HG03064 (cell line): ENCODE measurements around the gene RHOBTB3.
"Not testable (repeated sequence)": the region's sequence is repeated elsewhere in the genome, so short reads cannot be mapped to it uniquely, and the experiment has no call there.

Experiments used
- ATAC-seq: cut with Tn5 transposase; IDR thresholded peaks from one replicate; pipeline ENCODE4 v1.9.1; 2021; ENCODE audit warnings: low read depth; ENCODE audit not compliant: unreplicated experiment

The RHOBTB3 gene

GRCh38 chr5:95797301-95797700 lies 66.2 kb downstream of the RHOBTB3 start:
- ATAC-seq: no peak

GRCh38 chr5:95798048-95798447 lies 66.9 kb downstream of the RHOBTB3 start:
- ATAC-seq: no peak

DNA sequence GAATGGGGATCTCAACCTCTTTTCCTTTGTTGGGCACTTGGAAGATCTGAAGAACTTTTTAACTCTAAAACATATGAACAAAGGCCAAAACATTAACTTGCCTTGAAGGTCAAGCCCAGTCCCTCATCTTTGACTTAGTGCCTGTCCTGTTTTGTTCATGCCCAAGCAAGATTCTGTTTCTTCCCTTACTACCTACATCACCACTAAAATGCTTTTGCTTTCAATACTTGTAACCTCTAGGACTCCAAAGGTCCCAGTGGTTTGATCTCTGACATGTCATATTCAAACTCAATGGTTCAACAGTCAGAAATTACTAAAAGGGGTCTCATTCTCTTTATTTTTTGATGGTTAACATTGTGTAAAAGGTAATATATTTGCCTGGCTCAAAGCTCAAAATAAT lies 67.4 kb downstream of the RHOBTB3 start:
- ATAC-seq: no peak

GRCh38 chr5:95799191-95799835 lies 68.2 kb downstream of the RHOBTB3 start:
- no peak for ATAC-seq

DNA sequence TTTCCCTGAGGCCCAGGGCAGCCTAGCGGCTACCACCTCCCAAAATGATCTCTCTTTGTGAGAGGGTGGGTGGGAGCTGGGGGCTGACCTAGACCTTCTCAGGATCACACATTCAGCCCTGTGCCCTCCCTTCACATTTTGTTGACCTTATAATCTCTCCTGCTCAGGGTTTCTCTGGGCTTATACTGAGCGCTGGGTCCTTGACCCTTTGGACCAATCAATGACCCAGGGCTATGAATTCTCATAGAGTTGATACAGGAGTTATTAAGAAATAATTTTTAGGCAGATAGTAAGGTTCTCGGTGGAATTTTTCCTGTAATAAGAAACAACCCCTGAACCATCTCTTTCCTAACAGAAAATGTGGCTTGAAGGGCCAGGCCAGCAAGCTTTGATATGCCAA lies 69.4 kb downstream of the RHOBTB3 start:
- ATAC-seq: no peak

DNA sequence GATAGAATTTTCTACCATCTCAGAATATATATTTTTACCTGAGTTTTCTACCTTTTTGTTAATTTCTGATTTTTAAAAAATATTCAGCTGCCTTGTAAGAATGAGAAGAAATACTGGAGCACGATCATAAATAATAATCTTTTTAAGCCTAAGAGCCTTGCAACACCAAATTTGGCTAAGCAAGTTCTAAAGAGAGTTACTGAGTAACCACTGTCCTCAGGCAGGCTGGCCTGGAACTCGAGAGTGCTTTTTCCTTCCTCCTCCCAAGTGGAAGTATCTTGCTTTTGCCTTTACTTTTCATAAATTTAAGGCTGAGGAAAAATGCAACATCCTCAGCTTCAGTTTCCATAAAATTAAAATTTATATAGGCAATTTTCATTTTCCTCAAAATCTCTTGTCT lies 70.4 kb downstream of the RHOBTB3 start:
- ATAC-seq: no peak

DNA sequence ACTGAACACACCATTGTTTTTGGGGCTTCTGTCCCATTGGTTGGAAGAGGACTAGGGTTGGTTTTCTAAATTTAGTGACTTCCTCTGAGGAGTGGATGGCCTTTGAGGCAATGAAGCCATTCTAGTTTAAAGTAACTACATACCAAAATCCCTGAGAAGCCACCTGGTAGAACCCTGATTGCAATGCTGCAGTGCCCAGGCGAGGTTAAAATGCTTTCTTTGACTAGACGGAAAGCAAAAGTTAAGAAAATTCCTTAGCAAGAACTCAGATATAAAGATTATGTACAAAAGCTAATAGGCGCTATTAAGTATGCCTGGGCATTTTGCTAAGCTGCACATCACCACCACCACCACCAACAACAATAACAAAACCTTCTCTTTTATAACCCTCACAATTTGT lies 70.8 kb downstream of the RHOBTB3 start:
- ATAC-seq: no peak

DNA sequence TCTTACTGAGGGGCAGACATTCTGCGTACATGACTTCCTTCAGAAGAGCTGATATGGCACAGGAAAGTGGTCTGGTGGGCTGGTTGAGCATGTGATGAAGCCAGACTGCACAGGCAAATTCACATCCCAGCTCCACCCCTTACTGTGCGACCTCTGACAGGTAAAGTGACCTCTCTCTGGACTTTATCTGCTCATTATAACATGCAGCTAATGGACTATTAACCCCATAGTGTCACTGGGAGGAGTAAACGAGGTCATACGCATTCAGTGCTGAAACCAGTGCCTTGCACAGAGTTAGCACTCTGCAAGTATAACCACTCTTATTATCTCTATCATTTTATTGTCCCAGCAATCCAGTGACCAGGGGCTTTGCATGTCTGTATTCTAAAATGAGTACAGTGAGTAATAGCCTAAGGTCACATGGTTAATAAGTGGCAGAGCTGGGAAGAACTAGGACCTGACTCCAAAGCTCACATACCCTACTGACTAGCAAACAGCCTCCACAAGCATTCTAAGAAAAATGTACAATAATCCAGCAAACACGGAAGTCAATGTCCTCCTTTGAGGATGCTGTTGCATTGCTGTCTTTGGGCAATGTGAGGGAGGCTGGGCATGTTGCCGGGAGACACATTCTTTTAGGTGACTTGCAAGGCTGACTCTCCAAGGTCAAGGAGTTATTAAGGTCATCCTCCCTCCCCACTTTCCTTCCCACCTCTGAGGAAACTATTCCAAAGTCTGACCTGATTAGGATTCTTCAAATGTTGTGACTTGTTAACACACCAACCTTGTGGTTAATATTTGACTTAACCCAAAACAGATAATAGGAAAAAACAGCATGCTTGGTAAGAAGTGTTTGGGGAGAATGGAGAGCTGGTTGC lies 72.4 kb downstream of the RHOBTB3 start:
- ATAC-seq: no peak

DNA sequence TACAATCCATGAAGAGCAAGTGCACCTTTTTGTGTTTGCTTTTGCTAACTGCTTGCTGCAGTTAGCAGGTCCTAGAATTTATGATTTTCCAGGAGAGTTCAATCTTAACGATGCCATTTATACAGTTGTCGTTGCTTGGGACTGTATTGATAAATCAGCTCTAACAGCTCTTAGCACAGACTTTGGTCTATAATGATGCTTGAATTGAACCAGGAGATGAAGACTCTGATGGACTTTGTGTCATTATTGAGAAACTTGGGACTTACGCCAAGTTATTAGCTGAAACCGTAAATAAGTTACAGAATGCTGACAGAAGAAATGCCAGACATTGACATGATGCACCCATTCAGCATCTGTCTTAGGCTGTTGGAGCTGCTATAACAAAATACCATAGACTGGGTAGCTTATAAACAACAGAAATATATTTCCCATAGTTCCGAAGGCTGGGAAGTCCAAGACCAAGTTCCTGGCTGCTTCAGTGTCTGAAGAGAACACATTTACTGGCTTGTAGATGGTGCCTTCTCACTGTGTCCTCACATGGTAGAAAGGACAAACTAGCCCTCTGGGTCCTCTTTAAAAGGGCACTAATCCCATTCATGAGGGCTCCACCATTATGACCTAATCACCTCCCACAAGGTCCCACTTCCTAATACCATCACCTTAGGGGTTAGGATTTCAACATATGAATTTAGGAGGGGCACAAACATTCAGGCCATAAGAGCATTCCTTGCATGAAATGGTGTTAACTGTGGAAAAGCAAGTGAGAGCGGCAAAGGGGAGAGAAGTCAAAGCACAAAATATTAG lies 73.8 kb downstream of the RHOBTB3 start:
- no peak for ATAC-seq

- ATAC-seq: no peak
Observed at GRCh38 chr5:95806687-95807086, 75.6 kb downstream of the RHOBTB3 start.

DNA sequence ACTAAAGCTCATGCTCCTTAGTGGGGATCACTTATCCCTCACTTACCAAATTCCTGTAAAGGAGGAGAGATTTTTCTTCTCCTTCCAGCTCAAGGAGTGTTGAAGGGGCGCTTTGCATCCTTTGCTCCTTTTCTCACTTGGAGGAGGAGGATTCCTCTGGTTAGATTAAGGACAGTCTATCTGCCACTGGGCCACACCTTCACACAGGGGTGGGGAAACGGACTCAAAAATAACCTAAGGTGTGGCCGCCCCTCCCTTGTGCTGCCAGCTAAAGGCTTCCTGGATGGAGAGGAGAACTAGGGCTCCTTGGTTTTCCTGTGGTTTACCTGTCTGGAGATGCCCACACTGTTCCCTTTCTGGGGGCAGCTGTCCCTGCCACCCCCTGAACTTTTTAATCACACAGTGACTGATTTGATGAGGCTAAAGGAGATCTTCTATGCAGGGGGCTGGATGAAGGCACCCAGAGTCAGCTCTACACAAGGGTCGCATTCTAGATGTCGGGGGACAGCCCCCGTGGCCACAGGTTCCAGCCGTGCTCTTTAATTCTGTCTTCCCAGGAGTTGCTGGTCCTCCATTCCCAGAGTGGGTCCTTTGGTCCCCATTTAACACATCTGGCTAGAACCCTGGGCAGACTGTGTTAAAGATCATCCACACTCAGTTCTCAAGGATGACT lies 77.0 kb downstream of the RHOBTB3 start:
- no peak for ATAC-seq

- ATAC-seq: peak; percentile 97
Observed at GRCh38 chr5:95808686-95809413, 77.7 kb downstream of the RHOBTB3 start.

DNA sequence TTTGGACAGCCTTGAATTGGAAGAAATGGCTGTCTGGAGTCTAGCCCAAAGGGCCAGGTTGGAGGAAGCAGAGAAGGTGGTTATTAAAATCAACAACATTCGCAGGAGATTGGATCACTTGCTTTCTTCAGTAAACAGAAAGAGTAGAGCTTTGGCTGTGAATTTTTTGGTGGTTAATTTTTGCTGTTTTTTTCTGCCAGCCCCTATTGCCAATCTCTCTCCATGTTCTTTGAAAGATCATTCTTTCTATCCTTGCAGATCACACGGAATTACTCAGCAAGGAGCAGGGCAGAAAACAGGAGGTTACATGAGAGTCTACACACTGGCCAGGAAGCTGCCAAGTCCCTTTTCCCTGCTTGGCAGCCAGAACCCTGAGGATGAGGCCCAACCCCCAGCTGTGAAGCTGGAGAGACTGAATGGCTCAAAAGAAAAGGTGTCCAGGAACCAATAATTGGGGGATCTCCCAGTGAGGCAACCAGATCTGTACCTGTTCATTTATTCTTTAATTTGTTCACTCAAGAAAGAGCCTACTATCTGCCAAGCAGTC lies 78.4 kb downstream of the RHOBTB3 start:
- ATAC-seq: no peak

DNA sequence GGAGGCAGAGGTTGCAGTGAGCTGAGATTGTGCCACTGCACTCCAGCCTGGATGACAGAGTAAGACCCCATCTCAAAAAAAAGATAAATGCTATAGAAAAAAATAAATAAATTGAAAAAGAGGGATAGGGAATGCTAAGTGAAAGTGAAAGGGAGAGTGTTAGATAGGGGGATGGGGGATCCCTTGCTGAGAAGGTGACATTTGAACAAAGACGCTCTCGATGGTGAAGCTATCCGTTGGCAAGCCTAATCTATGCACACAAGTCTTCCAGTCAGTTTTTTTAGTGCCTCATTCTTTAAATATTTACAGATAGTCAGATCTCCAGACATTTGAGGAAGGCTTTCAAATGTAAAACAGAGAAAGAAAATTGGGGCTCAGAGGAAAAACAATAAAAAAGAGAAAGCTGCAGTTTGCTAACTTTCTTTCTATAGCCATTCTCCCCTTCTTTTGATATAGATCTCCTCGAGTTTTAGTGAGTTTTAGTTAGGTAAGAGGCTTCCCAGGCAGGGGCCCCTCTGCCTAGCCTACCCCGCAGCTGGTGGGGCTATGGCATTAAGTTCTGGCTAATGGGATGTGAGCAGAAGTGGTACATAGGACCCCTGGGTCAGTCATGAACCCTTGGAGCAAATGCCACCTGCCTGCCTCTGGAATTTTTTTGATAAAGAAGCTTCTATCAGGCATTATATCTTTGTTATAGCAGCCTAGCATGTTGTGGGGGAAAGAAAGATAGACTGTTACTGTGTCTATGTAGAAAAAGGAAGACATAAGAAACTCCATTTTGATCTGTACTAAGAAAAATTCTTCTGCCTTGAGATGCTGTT lies 79.4 kb downstream of the RHOBTB3 start:
- no peak for ATAC-seq

- not testable (repeated sequence) for ATAC-seq
Observed at GRCh38 chr5:95811126-95811423, 79.9 kb downstream of the RHOBTB3 start.

GRCh38 chr5:95811461-95812073 lies 80.4 kb downstream of the RHOBTB3 start:
- not testable (repeated sequence) for ATAC-seq

GRCh38 chr5:95812074-95812471 lies 80.9 kb downstream of the RHOBTB3 start:
- no peak for ATAC-seq

- ATAC-seq: not testable (repeated sequence)
Observed at GRCh38 chr5:95813035-95813434, 81.9 kb downstream of the RHOBTB3 start.
